NCI-H2081 (cell line): Measurements from ENCODE around the gene COL4A1.
A peak's percentile ranks its signal among the peaks of the same experiment; 100 is the strongest.
"Not testable (repeated sequence)": the region's sequence is repeated elsewhere in the genome, so short reads cannot be mapped to it uniquely, and the experiment has no call there.

Source experiments
- DNase-seq, 2 experiments: peaks; one replicate each; lab custom pipeline; 2025; lab: John Stamatoyannopoulos, UW

The COL4A1 gene

GRCh38 chr13:110323172-110323891, 16.4 kb upstream of the COL4A1 start:
- no peak for DNase-seq

GRCh38 chr13:110322828-110323171, 15.8 kb upstream of the COL4A1 start:
- no peak for DNase-seq

- DNase-seq = no peak
These were observed 15.3 kb upstream of the COL4A1 start for GRCh38 chr13:110322126-110322827.

- not testable (repeated sequence) for DNase-seq
These were observed 14.6 kb upstream of the COL4A1 start for GRCh38 chr13:110321573-110321972.

GRCh38 chr13:110320645-110321044, 13.7 kb upstream of the COL4A1 start:
- DNase-seq = peak in 1 of 2 experiments; percentile 59

GRCh38 chr13:110319774-110320509, 13.0 kb upstream of the COL4A1 start:
- peak in 1 of 2 experiments; percentile 26 for DNase-seq

- DNase-seq = no peak
These were observed 12.4 kb upstream of the COL4A1 start for GRCh38 chr13:110319397-110319773.

- no peak for DNase-seq
These were observed 12.0 kb upstream of the COL4A1 start for GRCh38 chr13:110318920-110319319.

- DNase-seq = no peak
These were observed 10.7 kb upstream of the COL4A1 start for GRCh38 chr13:110317496-110318195.

- DNase-seq = no peak
These were observed 10.1 kb upstream of the COL4A1 start for GRCh38 chr13:110317093-110317492.

- DNase-seq = no peak
These were observed 9.2 kb upstream of the COL4A1 start for GRCh38 chr13:110316196-110316595.

GRCh38 chr13:110314516-110315245, 7.7 kb upstream of the COL4A1 start:
- no peak for DNase-seq

GRCh38 chr13:110313733-110314132, 6.8 kb upstream of the COL4A1 start:
- not testable (repeated sequence) for DNase-seq

GRCh38 chr13:110313261-110313660, 6.3 kb upstream of the COL4A1 start:
- DNase-seq = not testable (repeated sequence)

GRCh38 chr13:110312339-110313031, 5.5 kb upstream of the COL4A1 start:
- DNase-seq = no peak

- DNase-seq = no peak
These were observed 4.7 kb upstream of the COL4A1 start for GRCh38 chr13:110311443-110312338.

GRCh38 chr13:110310541-110311442, 3.8 kb upstream of the COL4A1 start:
- DNase-seq = no peak

GRCh38 chr13:110309661-110310524, 2.9 kb upstream of the COL4A1 start:
- no peak for DNase-seq
